K562 (cell line): ENCODE data around the gene NRARP. TPM values are rescaled to one million over a fixed set of nuclear protein-coding genes. Genes with fewer than 3 reads are reported as not detected.
A peak's percentile ranks its signal among the peaks of the same experiment; 100 is the strongest.

Source experiments
- E2F8 ChIP-seq: fragments of 450-650 bp; IDR thresholded peaks from 2 replicates; pipeline ENCODE4 v1.7.1; 2018; ENCODE audit warnings: mild to moderate bottlenecking, low read depth; ENCODE audit not compliant: partially characterized antibody
- ELF2 ChIP-seq: fragments of 250-450 bp; sonication (Bioruptor Pico); IDR thresholded peaks from 2 replicates; pipeline ENCODE4 v1.5.0; 2021; ENCODE audit warnings: mild to moderate bottlenecking
- FIP1L1 ChIP-seq: fragments of 200-400 bp; formaldehyde crosslinking; IDR thresholded peaks from 2 replicates; pipeline ENCODE4 v1.6.1; 2018; ENCODE audit warnings: mild to moderate bottlenecking, low read depth, low read length; ENCODE audit not compliant: poor library complexity, severe bottlenecking
- GATAD2A ChIP-seq: fragments of 450-650 bp; IDR thresholded peaks from 2 replicates; pipeline ENCODE4 v1.6.1; 2017
- HDAC2 ChIP-seq: fragments of 450-650 bp; IDR thresholded peaks from 2 replicates; pipeline ENCODE4 v1.6.1; 2016; ENCODE audit warnings: mild to moderate bottlenecking
- HLTF ChIP-seq: fragments of 450-650 bp; IDR thresholded peaks from 2 replicates; pipeline ENCODE4 v1.6.1; 2016
- HNRNPL ChIP-seq: fragments of 200-400 bp; formaldehyde crosslinking; IDR thresholded peaks from 2 replicates; pipeline ENCODE4 v1.6.1; 2017; ENCODE audit warnings: low read depth, mild to moderate bottlenecking, low read length
- MAFK ChIP-seq: IDR thresholded peaks from 2 replicates; pipeline ENCODE4 v1.6.1; 2011; ENCODE audit warnings: low read length, improper control_type of control experiment
- POLR3A ChIP-seq: IDR thresholded peaks from 2 replicates; pipeline ENCODE4 v1.6.1; 2011; ENCODE audit warnings: borderline replicate concordance, mild to moderate bottlenecking, moderate library complexity; ENCODE audit not compliant: insufficient read length, insufficient read depth; ENCODE audit errors: extremely low read depth
- SMARCB1 ChIP-seq: IDR thresholded peaks from 2 replicates; pipeline ENCODE4 v1.6.1; 2011; ENCODE audit warnings: improper control_type of control experiment, low read depth; ENCODE audit not compliant: insufficient read length
- SMC3 ChIP-seq: conservative IDR thresholded peaks from 2 replicates; pipeline ENCODE4 v1.6.1; 2011; ENCODE audit warnings: low read depth, low read length, improper control_type of control experiment; ENCODE audit not compliant: insufficient read depth
- SP1 ChIP-seq: sonication (generic); formaldehyde crosslinking; IDR thresholded peaks from 2 replicates; pipeline ENCODE4 v1.8.1; 2022; ENCODE audit warnings: mild to moderate bottlenecking, missing genetic modification reagents
- SRSF1 ChIP-seq: fragments of 200-400 bp; formaldehyde crosslinking; IDR thresholded peaks from 2 replicates; pipeline ENCODE4 v1.6.1; 2017; ENCODE audit warnings: mild to moderate bottlenecking, low read depth, low read length, moderate library complexity
- TAF7 ChIP-seq: fragments of 450-650 bp; IDR thresholded peaks from 2 replicates; pipeline ENCODE4 v1.6.1; 2016; ENCODE audit warnings: missing genetic modification characterization, missing compliant biosample characterization
- TCF7L2 ChIP-seq: fragments of 150-350 bp; IDR thresholded peaks from 2 replicates; pipeline ENCODE4 v1.6.1; 2016; ENCODE audit warnings: low read depth, mild to moderate bottlenecking, low read length, moderate library complexity
- TFAP4 ChIP-seq: sonication (generic); formaldehyde crosslinking; IDR thresholded peaks from 2 replicates; pipeline ENCODE4 v1.8.0; 2022; ENCODE audit warnings: missing genetic modification reagents, mild to moderate bottlenecking, moderate library complexity, borderline replicate concordance
- YY1 ChIP-seq, 3 experiments: IDR thresholded peaks; 2 replicates each; pipeline ENCODE4 v1.6.1; 2011; ENCODE audit warnings: low read length in 2 of 3, mild to moderate bottlenecking in 2 of 3, moderate library complexity in 2 of 3, borderline replicate concordance in 1 of 3, control low read depth in 1 of 3, low read depth in 1 of 3; ENCODE audit not compliant: insufficient read depth in 3 of 3, insufficient replicate concordance in 2 of 3, control insufficient read depth in 1 of 3, insufficient read length in 1 of 3; ENCODE audit errors: extremely low read depth in 1 of 3
- ZFP36 ChIP-seq: fragments of 150-350 bp; IDR thresholded peaks from 2 replicates; pipeline ENCODE4 v1.6.1; 2018; ENCODE audit warnings: low read length, low read depth; ENCODE audit not compliant: partially characterized antibody
- ZNF197 ChIP-seq: fragments of 200-800 bp; sonication (Bioruptor generic); IDR thresholded peaks from 2 replicates; pipeline ENCODE4 v1.6.1; 2016; ENCODE audit warnings: low read depth, missing genetic modification characterization, missing compliant biosample characterization
- ZNF644 ChIP-seq: fragments of 200-800 bp; sonication (Bioruptor generic); IDR thresholded peaks from 2 replicates; pipeline ENCODE4 v1.6.1; 2016; ENCODE audit warnings: low read depth, missing genetic modification characterization, missing compliant biosample characterization
- ZNF717 ChIP-seq: fragments of 250-450 bp; sonication (Bioruptor Pico); IDR thresholded peaks from 2 replicates; pipeline ENCODE4 v1.5.0; 2021
- ZNF76 ChIP-seq: fragments of 250-450 bp; sonication (Bioruptor Pico); IDR thresholded peaks from 2 replicates; pipeline ENCODE4 v1.4.0; 2020; ENCODE audit warnings: mild to moderate bottlenecking, moderate library complexity, borderline replicate concordance
- polyA plus RNA-seq, 8 experiments: library from polyadenylated mRNA; depleted of rRNA in 4 of 8; stranded (reverse) in 5 of 8; unstranded in 3 of 8; fragments of >200 nt; fragmentation: Nextera tagmentation in 2 of 8; fragmentation: Illumina TruSeq in 1 of 8; extraction: Ambion mirVana in 2 of 8; extraction: Trizol in 1 of 8; gene quantifications; 2 replicates each; pipeline versions ENCODE4 v1.2.1 to v1.2.3, GENCODE V29; 2011 to 2014; ENCODE audit warnings: inconsistent platforms in 1 of 8, missing spikeins in 1 of 8
- total RNA-seq, 7 experiments: library from RNA; depleted of rRNA in 6 of 7; stranded (reverse); fragments of >200 nt in 6 of 7; fragmentation: Illumina TruSeq in 2 of 7; extraction: Trizol in 2 of 7; gene quantifications; 2 replicates each; pipeline versions ENCODE4 v1.2.1 to v1.2.3, GENCODE V29; 2011 to 2021; ENCODE audit warnings: low replicate concordance in 1 of 7
- TF ChIP-seq, protein P1 (sequence below): IDR thresholded peaks from 3 replicates; pipeline ENCODE4 v1.6.1; 2011; ENCODE audit warnings: borderline replicate concordance, mild to moderate bottlenecking, moderate library complexity; ENCODE audit not compliant: insufficient read length; ENCODE audit errors: extremely low read depth

NRARP gene
- total and polyA plus RNA-seq, 9 of the 15 experiments (the other 6 are each of a cell fraction or from before 2014, with no cell fraction given), result 2.0 to 24.5 (median 7.2) TPM; not detected in 2

GRCh38 chr9:137295238-137295811 lies 6.7 kb downstream of the NRARP start (continued):
- no peak for TF ChIP-seq SP1 (CRISPR knock-in tag)
- peak; percentile 17 for TF ChIP-seq FIP1L1
- no peak for TF ChIP-seq ZNF717 (CRISPR knock-in tag)
- TF ChIP-seq ZNF197 (CRISPR knock-in tag), result no peak
- no peak for TF ChIP-seq SRSF1
- no peak for TF ChIP-seq TFAP4 (CRISPR knock-in tag)
- no peak for TF ChIP-seq ELF2
- no peak for TF ChIP-seq HNRNPL
- peak; percentile 73 for TF ChIP-seq SMC3
- TF ChIP-seq POLR3A, result no peak
- no peak for TF ChIP-seq E2F8
- no peak for TF ChIP-seq ZNF76 (CRISPR knock-in tag)
- TF ChIP-seq GATAD2A, result no peak
- no peak for TF ChIP-seq HDAC2
- no peak for TF ChIP-seq TAF7 (tag)
- TF ChIP-seq, protein P1, sequence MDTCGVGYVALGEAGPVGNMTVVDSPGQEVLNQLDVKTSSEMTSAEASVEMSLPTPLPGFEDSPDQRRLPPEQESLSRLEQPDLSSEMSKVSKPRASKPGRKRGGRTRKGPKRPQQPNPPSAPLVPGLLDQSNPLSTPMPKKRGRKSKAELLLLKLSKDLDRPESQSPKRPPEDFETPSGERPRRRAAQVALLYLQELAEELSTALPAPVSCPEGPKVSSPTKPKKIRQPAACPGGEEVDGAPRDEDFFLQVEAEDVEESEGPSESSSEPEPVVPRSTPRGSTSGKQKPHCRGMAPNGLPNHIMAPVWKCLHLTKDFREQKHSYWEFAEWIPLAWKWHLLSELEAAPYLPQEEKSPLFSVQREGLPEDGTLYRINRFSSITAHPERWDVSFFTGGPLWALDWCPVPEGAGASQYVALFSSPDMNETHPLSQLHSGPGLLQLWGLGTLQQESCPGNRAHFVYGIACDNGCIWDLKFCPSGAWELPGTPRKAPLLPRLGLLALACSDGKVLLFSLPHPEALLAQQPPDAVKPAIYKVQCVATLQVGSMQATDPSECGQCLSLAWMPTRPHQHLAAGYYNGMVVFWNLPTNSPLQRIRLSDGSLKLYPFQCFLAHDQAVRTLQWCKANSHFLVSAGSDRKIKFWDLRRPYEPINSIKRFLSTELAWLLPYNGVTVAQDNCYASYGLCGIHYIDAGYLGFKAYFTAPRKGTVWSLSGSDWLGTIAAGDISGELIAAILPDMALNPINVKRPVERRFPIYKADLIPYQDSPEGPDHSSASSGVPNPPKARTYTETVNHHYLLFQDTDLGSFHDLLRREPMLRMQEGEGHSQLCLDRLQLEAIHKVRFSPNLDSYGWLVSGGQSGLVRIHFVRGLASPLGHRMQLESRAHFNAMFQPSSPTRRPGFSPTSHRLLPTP, result no peak
- TF ChIP-seq MAFK, result no peak
- no peak for TF ChIP-seq SMARCB1
- TF ChIP-seq YY1 (IDR thresholded peaks at IDR 0.05; ENCODE audit: borderline replicate concordance in 1 of 3, control insufficient read depth in 1 of 3, extremely low read depth in 1 of 3, insufficient read depth in 3 of 3, insufficient read length in 1 of 3, insufficient replicate concordance in 2 of 3, low read depth in 1 of 3, low read length in 2 of 3), result peak in 2 of 3 experiments; percentile 36 to 69
- no peak for TF ChIP-seq ZFP36
- TF ChIP-seq ZNF644 (tag), result no peak
- TF ChIP-seq TCF7L2, result no peak
- no peak for TF ChIP-seq HLTF
